ENCODE results near the gene ZFP90. TPM values are rescaled to one million over a fixed set of nuclear protein-coding genes. Genes with fewer than 3 reads are reported as not detected.
"Not testable (repeated sequence)": the region's sequence is repeated elsewhere in the genome, so short reads cannot be mapped to it uniquely, and the experiment has no call there.

The ZFP90 gene
- polyA plus RNA-seq (ENCODE audit: insufficient read length in 4 of 4), result 10 to 100 TPM; 38.4 to 43.2 (median 41.0) TPM

DNA sequence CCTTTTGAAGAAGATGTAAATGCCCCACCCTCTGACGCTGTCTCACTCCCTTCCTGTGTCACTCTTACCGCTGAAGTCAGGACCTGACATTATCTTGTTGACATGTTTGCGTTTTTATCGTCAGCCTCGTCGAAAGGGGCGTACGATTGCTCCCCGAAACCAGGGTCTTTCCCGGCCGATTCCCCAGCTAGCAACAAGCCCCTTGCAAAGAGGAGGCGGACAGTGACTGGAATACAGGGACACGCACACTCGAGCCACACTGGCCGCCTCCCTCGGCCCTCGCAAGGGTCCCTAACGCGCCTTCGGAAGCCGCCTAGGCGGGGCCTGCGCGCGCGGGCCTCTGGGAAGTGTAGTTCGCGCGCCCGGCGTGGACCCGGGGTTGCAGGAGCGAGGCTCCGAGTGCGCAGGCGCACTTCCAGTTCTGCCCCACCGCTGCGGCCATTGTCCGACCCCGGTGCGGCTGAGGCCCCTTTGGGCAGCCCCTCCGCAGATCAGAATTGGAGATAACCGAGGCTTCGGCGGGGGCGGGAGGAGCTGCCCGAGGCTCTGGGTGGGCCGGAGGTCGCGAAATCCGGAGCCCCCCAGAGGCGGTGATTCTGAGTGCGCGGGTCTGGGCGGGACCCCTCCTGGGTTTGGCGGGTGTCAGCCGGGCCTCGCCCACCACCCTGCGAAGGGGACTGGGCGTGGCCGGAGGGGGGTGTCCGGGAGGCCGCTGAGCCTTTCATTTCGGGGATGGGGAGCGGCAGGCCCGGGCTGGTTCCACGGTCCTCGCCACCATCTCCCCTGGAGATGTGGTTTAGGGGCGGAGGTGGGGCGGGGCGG lies at the start of gene ZFP90:
Gene ZFP90 (plus strand): TSS at position 412 of the 822 bp plus-strand sequence. CDS start 502 bp downstream, outside the sequence.
- DNase-seq (ENCODE audit: low read depth in 4 of 4, low spot score in 3 of 4), result peak; percentile 71 to 82 (median 79)

DNA sequence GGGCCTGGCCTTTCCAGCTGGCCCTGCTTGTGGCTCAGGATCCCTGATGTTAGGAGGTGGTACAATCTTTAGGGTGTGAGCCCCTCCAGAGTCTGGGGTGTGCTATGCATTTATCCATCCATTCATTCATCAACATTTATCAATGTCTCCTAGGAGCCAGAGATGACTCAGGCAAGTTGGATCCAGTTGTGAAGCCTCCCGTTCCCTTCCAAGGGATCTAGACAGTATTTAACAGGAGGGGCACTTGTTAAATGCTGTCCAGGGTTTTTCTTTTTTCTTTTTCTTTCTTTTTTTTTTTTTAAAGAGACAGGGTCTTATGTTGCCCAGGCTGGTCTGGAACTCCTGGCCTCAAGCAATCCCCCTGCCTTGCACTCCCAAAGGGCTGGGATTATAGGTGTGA lies 48.7 kb upstream of the ZFP90 start:
- DNase-seq (ENCODE audit: low read depth in 4 of 4, low spot score in 3 of 4), result no peak

DNA sequence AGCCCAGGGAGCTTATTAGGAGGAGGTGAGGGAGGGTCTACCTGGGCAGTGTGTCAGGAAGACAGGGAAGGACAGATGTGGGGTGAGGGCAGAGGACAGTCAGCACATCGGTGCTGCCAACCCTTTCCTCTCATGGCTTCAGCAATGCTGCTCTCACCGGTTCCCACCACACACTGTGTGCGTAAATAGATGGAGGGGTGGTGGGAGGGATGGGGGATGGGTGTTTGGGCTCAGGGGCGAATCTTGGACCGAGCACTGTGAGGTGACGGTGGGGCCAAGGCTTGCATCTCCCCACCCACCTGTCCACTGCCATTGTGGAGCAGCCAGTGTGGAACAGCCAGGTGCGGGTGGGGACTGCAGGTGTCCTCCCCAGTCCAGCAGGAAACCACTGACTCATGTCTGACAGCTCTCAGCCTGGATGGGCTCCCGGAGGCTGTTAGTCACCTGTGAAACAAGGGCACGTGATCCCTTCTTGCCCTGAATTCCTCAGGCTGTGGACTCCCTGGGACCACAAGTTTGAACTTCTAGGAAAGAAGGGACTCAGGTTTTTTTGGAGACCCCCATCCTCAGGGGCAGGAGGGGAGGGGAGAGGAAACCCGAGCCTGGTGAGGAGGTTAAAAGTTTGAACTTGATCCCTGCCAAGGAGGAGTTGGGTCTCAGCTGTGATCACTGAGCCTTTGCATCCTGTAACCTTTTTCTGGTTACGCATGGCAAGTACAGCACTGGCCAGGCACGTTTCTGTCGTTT lies 48.1 kb upstream of the ZFP90 start:
- DNase-seq (ENCODE audit: low read depth in 4 of 4, low spot score in 3 of 4), result peak in 3 of 4 donors; percentile 20 to 52 (median 24)

DNA sequence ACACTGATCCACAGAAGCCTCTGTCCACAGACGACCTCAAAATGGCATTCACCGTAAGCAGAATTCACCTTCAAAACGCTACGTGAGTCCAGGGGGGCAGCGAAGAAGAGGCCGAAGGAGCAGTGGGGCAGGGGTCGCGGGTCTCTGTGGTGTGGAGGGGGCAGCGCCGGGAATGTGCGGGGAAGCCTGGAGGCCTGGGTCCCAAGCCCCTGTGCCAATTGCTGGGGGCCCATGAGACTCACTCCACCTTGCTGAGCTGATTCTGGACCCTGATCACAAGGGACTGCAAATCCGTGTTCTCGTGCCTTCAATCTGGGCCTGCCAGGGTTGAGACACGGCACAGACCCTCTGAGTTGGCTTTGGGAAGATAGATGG lies 47.5 kb upstream of the ZFP90 start:
- DNase-seq (ENCODE audit: low read depth in 4 of 4, low spot score in 3 of 4), result no peak

DNA sequence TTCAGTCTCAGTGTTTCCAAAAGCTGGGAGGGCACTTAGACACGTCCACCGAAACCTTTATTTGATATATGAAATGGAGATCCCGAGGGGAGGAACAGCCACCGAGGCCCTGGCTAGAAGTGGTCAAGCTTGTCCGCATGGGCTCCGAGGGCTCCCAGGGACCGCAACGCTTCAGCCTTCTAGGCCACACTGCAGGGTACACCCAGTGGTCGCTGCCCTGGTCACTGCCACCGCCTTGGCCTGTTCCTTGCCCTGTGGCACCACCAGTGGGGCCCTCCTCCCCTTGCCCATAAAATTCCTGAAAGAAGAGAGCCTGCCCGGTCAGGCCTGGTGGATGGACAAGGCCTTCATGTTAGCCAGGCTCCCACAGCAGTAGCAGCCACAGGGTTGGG lies 46.9 kb upstream of the ZFP90 start:
- no peak for DNase-seq (ENCODE audit: low read depth in 4 of 4, low spot score in 3 of 4)

DNA sequence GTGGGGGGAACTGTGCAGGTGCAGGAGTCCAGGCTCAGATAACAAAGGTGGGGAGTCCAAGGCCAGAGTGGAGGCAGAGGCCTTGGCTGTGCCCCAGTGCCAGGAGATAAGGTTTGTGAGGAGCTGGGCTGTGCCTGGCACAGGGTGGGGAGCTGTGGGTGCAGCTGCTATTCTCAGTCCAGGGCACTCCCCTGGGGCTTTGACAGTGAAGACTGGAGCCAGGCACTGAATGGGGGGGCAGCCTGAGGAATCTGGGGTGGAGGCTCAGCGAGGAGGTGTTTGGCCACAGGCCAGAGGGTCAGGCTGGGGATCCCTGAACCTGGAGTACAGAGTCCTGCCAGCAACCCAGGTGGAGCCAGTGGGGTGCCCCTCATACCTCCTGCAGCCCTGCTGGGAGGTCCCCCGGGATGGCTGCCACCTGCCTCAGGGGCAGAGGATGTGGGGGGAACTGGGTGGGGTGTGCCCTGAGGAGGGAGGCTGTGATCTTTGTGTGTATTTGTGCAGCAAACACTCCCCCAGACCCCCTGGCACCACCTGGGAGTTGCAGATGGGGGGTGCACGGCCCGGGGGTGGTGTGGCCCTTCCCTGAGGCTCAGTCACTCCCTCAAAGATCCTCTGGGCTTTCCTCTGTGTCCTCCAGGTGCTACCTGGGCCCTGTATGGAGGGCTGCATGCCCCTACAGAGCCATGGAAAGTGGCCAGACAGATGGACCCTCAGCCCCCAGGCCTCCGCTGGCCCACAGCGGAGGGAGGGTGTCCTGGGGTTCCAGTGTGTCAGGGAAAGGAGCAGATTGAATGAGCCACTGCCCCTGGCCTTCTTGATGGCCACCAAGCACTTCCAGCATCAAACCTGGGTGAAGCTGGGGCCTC lies 46.3 kb upstream of the ZFP90 start:
- DNase-seq (ENCODE audit: low read depth in 4 of 4, low spot score in 3 of 4), result no peak

DNA sequence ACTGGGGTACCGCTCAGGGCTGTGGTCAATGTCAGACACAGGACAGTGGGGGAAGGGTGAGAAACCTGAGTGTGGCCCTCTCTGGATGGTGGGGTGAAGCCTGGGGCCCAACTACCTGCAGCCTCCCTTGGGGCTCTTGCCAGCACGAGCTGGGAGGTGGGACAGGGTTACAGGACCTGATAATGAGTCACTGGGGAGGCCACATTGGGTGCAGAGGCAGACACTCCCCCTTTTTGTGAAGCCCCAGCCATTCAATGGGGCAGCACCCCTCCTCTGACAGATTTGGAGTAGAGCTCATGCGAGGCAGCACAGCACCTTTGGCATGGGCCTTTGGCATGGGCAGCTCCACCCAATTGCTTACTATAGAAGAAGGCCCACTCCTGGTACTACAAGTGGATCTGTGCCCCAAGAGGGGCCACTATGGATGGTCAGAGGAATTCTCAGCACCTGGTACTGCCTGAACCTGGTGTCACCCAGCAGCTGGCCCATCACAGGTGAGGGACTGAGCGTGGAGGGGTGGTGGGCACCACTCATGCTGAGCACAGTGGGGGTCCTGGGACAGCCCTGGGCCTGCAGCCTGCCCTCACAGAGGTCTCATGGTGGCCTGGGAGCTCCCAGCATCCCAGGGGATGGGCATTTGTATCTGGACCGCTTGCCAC lies 45.5 kb upstream of the ZFP90 start:
- DNase-seq (ENCODE audit: low read depth in 4 of 4, low spot score in 3 of 4), result no peak

DNA sequence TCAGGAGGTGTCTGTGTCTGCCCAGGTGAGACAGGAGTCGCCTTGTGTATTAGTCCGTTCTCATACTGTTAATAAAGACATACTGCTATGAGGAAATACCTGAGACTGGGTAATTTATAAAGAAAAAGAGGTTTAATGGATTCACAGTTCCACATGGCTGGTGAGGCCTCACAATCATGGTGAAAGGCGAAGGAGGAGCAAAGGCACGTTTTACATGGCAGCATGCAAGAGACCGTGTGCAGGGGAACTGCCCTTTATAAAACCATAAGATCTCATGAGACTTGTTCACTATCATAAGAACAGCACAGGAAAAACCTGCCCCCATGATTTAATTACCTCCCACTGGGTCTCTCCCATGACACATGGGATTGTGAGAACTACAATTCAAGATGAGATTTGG lies 44.8 kb upstream of the ZFP90 start:
- DNase-seq (ENCODE audit: low read depth in 4 of 4, low spot score in 3 of 4), result not testable (repeated sequence)

DNA sequence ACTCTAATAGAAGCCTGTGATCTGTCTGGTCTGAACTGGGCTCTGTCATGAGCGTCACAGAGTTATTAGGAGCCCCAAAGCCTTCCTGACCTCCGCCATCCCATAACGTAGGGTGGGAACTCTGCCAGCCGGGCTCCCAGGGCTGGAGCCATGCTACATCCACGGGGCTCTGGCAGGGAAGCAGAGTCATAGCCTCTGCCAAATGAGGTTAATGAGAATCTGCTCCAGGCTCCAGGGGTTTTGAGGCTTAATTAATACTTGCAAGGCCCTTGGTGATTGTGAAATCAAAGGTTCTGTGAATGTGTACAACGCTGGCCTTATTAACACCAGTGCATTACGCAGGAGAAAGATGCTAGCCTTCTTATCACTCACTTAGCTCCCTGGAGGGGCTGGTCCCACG lies 42.4 kb upstream of the ZFP90 start:
- no peak for DNase-seq (ENCODE audit: low read depth in 4 of 4, low spot score in 3 of 4)

DNA sequence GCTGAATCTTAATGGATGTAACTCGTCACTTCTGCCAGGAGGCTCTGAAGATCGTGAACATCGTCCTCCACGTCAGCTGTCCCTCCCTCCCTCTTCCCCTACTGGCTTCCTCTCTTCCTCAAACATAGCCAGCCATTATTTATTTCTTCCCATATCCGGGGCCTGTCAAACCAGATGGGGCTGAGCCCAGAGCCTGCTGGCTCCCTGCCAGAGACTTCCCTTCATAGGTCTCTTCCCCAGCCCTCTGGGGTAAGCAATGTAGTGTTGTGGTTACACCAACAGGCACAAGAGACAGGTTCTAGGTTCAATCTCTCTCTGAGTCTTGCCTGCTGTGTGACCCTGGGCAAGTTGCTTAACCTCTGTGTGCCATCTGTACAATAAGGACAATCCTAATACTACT lies 40.1 kb upstream of the ZFP90 start:
- DNase-seq (ENCODE audit: low read depth in 4 of 4, low spot score in 3 of 4), result no peak

DNA sequence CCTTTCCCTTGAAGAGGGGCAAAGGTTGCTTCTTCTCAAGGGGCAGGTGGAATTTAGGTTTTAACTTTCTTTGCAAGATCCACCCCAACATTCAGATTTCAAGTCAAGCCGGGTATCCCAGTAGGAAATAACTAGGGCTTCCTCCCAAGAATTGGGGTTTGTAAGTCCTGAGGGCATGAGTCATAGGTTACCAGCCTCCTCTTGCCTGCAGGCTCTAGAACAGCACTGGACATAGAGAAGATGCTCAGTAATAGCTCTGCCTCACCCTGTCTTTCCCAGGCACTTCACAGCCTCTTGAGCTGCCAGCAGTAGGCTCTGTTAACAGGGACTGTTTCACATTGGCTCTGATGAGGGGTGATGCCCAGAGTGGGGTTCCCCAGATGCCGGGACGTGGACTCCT lies 35.8 kb upstream of the ZFP90 start:
- DNase-seq (ENCODE audit: low read depth in 4 of 4, low spot score in 3 of 4), result no peak

DNA sequence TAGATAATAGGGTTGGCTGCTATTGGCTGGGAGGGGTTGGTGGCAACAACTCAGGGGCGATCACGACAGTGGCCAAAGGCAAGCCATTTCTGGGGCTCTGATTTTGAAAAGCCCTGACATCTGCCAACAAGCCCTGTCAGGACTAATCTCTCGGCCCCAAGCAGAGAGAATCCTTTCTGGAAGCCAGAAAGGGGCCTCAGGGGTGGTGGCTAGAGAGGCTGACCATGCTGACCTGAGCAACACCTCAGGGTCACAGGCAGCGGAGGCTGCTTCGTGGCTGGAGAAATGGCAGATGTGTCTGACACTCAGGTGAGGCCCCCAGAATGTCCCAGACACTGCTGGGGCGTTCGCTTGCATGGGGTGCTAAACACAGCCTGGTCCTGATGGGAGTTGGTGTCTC lies 35.0 kb upstream of the ZFP90 start:
- DNase-seq (ENCODE audit: low read depth in 4 of 4, low spot score in 3 of 4), result no peak

DNA sequence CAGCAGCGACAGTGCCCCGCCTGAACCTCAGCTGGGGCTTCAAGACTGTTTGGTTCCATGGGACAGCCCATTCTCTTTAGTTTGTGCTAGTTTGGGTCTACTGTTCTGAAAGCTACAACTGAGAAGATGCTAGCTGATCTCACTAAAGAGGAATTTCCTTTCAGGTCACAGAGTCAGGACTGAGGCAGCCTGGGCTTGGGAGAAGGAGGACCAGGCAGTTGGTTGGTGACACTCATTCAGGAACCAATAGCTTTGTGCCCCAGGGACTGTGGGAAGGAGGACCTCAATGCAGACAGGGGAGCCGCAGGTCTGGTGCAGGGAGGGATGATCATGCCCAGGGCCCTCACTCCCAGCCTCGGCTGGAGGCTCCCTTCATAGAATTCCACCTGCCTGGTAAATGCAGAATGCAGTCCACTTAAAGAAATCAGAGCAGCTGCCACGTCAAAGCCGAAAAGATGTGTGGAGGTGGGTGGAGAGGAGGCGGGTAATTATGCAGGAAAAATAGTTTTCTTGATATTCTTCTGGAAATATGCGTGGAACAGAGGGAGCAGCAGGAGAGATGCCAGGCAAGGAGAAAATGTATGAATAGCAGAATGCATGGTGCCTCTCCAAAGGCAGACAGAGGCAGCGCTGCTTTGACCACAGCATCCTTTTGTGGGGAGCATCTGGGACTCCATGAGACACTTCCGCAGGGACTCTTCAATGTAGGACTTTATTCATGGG lies 32.6 kb upstream of the ZFP90 start:
- no peak for DNase-seq (ENCODE audit: low read depth in 4 of 4, low spot score in 3 of 4)

DNA sequence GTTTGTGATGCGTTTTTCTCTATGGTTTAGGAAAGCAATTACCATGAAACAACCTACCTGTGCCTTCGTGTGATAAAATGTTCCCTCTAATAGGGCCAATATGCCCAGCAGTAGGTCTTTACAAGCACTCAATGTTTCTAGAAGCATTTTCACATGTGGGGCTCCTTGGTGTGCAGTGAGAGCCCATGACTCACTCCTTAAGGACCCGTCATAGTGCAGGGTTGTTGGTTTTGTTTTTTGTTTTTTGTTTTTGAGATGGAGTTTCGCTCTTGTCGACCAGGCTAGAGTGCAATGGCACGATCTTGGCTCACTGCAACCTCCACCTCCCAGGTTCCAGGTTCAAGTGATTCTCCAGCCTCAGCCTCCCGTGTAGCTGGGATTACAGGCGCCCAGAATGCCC lies 31.1 kb upstream of the ZFP90 start:
- DNase-seq (ENCODE audit: low read depth in 4 of 4, low spot score in 3 of 4), result no peak

DNA sequence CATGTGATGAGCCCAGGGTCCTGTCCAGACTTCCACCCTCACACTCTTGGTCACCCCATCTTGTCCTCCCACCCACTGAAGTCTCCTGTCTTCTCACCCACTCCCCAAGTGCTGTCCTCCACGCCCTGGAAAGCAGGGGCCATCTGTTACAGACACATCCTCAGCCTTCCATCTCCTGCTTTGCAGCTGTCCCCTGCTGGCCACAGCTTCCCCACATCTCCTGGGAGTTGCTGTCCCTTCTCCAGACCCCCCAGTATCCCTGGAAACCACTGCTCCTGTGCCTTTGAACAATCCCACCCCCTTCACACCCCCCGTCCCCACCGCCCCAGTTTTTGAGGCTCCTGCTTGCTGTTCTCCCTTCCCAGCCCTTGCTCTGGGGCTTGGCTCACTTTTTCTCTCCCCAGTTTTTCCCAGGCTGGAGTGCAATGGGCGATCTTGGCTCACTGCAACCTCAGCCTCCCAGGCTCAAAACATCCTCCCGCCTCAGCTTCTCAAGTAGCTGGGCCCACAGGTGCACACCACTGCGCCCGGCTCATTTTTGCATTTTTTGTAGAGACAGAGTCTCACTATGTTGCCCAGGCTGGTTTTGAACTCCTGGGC lies 30.4 kb upstream of the ZFP90 start:
- no peak for DNase-seq (ENCODE audit: low read depth in 4 of 4, low spot score in 3 of 4)

DNA sequence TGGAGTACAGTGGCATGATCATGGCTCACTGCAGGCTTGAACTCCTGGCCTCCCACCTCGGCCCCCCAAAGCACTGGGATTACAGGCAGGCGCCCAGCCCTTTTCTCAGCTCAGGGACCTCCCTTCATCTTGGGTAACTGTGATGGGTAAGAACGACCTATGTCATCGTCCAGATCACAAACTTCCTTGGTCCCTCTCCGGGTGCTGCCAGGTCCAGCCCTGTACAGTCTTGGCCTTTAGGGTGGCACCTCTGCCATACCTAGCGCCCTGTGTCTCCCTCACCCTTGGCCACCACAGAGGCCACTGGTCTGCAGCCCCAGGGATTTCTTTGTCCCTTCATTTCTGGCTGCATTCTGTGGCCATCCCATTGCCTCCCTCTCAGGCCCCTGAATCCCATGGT lies 29.7 kb upstream of the ZFP90 start:
- DNase-seq (ENCODE audit: low read depth in 4 of 4, low spot score in 3 of 4), result no peak

DNA sequence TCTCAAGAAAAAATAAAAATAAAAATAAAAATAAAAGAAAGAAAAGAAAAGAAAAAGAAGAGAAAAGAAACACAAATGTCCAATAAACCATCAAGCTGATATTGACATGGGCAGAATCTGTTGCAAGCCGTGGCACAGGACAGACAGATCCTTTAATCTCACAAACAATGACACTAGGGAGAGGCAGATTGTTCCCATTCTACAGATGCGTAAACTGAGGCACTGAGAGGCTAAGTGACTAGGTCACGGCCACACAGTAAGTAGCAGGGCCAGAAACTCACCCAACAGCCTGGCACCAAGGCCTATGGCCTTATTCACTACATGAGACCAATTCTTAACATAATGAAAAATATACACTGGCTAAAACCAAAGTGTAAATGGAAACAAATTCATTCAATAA lies 28.3 kb upstream of the ZFP90 start:
- no peak for DNase-seq (ENCODE audit: low read depth in 4 of 4, low spot score in 3 of 4)

DNA sequence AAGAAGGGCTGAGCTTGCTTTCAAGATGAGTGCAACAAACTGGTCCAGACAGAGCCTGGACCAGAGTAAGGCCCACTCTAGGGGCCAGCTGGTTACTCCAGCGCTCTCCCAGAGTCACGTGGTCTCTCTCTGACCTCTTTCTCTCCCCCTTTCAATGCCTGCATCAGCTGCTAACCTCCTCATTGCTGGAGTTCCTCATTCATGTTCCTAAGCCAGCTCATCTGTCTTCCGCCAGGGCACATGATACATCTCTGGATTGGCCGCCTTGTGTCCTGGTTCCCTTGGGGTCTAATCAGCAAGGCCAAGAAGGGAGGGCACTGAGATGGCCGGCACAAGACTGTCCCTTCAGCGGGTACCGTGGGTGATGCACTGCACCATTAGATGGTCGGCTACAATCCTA lies 26.9 kb upstream of the ZFP90 start:
- DNase-seq (ENCODE audit: low read depth in 4 of 4, low spot score in 3 of 4), result no peak

DNA sequence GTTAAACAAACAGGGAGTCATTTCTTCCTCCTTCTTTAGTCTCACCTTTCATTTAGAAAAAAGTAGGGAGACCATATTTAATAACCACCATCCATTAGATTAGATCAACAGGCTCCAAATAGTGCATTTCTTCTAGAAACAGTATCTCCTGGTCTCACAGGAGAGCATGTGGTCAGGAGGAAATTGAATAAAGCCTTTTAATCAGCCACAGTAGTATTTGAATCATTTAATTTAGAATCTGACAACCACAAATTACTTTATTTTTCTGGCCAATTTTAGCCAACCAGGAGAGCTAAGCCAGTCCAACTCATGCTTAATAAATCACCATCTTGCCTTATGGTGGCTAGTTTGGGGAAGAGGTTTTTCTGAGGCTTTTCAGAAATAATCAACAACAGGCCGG lies 26.3 kb upstream of the ZFP90 start:
- no peak for DNase-seq (ENCODE audit: low read depth in 4 of 4, low spot score in 3 of 4)

DNA sequence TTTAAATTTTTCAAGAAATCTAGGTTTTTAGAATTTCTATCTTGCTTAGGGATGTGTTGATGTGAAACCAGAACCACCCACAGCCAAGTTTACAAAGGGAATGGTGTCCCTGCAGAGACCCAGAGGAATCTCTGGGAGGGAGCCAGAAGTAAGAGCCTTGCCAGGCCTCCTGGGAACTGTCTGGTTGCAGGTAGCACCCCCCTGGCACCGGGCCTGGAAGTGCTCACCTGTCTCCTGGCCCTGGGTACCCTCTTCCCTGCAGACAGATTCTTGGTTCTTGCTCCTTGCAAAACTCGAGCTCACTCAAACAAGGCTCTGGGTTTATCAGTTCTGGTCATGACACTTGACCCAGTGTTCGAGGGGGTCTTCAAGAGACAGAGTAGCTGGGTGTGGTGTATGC lies 24.6 kb upstream of the ZFP90 start:
- no peak for DNase-seq (ENCODE audit: low read depth in 4 of 4, low spot score in 3 of 4)

Measured in left renal pelvis (tissue), 4 donors.